Right atrium auricular region (tissue), 2 donors: Measurements from ENCODE around the gene PRRG1. TPM values are rescaled to one million over a fixed set of nuclear protein-coding genes. Genes with fewer than 3 reads are reported as not detected.
A peak's percentile ranks its signal among the peaks of the same experiment; 100 is the strongest.

ENCODE experiments used
- DNase-seq: peaks from one replicate; pipeline ENCODE4 v3.0.0-alpha.2; 2019; ENCODE audit warnings: low spot score
- H3K27ac ChIP-seq, 2 donors: fragments of 200-600 bp; sonication (generic); 1 replicate in 1 of 2; 2 replicates in 1 of 2; pipeline ENCODE4 v1.5.1; 2016 to 2019
- H3K27me3 ChIP-seq, 2 donors: fragments of 200-600 bp; sonication (generic); one replicate each; pipeline versions ENCODE4 v1.5.1 to v1.6.0; 2017 to 2019
- H3K36me3 ChIP-seq: fragments of 200-600 bp; sonication (generic); one replicate; pipeline ENCODE4 v1.5.1; 2016
- H3K4me1 ChIP-seq, 2 donors: fragments of 200-600 bp; sonication (generic); one replicate each; pipeline versions ENCODE4 v1.5.1 to v1.6.0; 2017 to 2019
- H3K4me3 ChIP-seq, 2 donors: fragments of 200-600 bp; sonication (generic); 1 replicate in 1 of 2; 2 replicates in 1 of 2; pipeline ENCODE4 v1.5.1; 2017 to 2019; ENCODE audit warnings: mild to moderate bottlenecking in 1 of 2, moderate library complexity in 1 of 2
- H3K9me3 ChIP-seq, 2 donors: fragments of 200-600 bp; sonication (generic); one replicate each; pipeline ENCODE4 v1.5.1; 2019
- CTCF ChIP-seq, 2 donors: fragments of 200-600 bp; sonication (generic); IDR thresholded peaks; one replicate each; pipeline ENCODE4 v1.5.1; 2019; ENCODE audit warnings: antibody characterized with exemption in 2 of 2
- total RNA-seq, 2 donors: library from RNA; depleted of rRNA; stranded (reverse); fragments of >200 nt; gene quantifications; one replicate each; pipeline ENCODE4 v1.1.0, GENCODE V29; 2016

The PRRG1 gene
- total RNA-seq, 2 donors from 2014 or later: 15.0 to 17.4 TPM

DNA sequence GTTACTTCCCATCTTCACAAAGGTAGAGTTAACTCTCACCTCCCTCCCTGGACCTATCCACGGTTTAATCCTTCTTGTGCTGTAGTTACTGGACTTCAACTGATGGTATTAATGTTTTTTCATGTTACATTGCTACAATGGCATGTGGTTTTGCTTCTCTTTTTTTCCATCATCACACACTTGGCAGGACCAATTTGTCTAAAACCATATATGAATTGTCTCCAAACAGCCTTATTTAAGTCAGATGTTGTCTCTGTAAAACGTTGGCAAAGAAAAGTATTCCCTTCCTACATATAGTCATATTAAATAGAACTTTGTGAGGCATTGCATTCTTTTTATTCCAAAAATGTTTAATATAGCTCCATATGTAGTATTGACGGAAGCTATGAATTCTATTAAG lies 15.5 kb downstream of the PRRG1 start:
- no peak for DNase-seq
- H3K27me3 ChIP-seq: no peaks in the 10 kb centered on the region

GRCh38 chrX:37367946-37368345 lies 18.8 kb downstream of the PRRG1 start:
- Histone ChIP-seq H3K9me3 (no peaks in the 10 kb centered on the region), H3K4me3 (no peak overlapping the region), H3K36me3 (no peaks in the 10 kb centered on the region), H3K27ac (no peak overlapping the region), H3K4me1 (no peaks in the 10 kb centered on the region), H3K27me3 (no peaks in the 10 kb centered on the region)
- no peak for TF ChIP-seq CTCF (IDR thresholded peaks at IDR 0.05)
- no peak for DNase-seq

More for the DNA sequence above, 15.5 kb downstream of the PRRG1 start:
- Histone ChIP-seq H3K27ac (no peak overlapping the region), H3K9me3 (peaks cover 0 to 8% of the 10 kb centered on the region in 2 donors), H3K36me3 (no peaks in the 10 kb centered on the region), H3K4me3 (no peak overlapping the region), H3K4me1 (no peaks in the 10 kb centered on the region)
- TF ChIP-seq CTCF (IDR thresholded peaks at IDR 0.05): no peak

- TF ChIP-seq CTCF (IDR thresholded peaks at IDR 0.05): no peak
- Histone ChIP-seq H3K9me3 (no peaks in the 10 kb centered on the region), H3K27me3 (no peaks in the 10 kb centered on the region), H3K4me1 (no peaks in the 10 kb centered on the region), H3K36me3 (no peaks in the 10 kb centered on the region), H3K4me3 (no peak overlapping the region), H3K27ac (no peak overlapping the region)
- no peak for DNase-seq
Measured at GRCh38 chrX:37370499-37371141, 21.5 kb downstream of the PRRG1 start.

DNA sequence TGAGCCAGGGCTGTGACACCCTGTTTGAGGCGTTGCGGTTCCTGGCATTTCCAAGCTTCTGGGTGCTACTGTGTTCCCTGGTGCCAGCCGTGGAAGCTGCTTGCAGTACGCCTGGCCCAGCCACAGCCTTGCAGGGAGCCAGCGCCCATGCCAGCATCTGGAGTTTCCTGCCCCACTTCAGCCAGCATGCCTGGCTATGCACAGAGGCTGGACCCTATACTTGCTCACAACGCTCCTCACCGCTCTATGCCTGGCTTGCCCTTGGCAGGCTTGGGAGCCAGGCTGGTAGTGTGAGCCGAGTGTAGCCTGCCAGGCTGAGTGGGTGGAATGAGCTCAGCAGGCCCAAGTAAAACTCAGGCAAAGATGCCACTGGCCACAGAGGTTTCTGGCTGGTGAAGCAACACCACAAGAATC lies 22.4 kb downstream of the PRRG1 start:
- Histone ChIP-seq H3K4me1 (no peaks in the 10 kb centered on the region), H3K36me3 (no peaks in the 10 kb centered on the region), H3K4me3 (no peak overlapping the region), H3K27me3 (no peaks in the 10 kb centered on the region), H3K9me3 (no peaks in the 10 kb centered on the region), H3K27ac (peak overlapping the region in 1 of 2 donors; percentile 1)
- no peak for TF ChIP-seq CTCF (IDR thresholded peaks at IDR 0.05)
- no peak for DNase-seq

DNA sequence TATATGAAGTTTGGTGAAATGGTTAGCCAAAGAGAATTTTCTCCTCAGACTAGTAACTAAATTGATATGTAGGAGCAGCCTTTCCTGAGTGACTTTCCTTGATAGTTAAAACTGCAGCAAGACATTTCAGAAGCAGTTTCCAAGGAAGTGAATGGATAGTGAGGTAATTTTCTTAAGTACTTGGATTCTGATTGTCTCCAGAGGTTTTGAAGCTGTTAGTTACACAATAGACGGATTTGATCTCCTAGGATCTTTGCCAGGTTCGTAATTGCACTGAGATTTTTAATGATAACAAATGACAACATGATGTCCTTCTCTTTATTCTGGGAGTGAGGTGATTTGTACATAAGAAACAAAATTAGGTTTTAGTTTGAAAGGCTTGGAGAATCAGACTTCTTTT lies 29.2 kb downstream of the PRRG1 start:
- H3K9me3 ChIP-seq: no peaks in the 10 kb centered on the region
- H3K27ac ChIP-seq: peak overlapping the region in 1 of 2 donors; percentile 4
- no peaks in the 10 kb centered on the region for H3K27me3 ChIP-seq
- DNase-seq: no peak
- peaks cover 0 to 8% of the 10 kb centered on the region in 2 donors for H3K4me1 ChIP-seq
- no peak for TF ChIP-seq CTCF (IDR thresholded peaks at IDR 0.05)
- H3K36me3 ChIP-seq: no peaks in the 10 kb centered on the region
- no peak overlapping the region for H3K4me3 ChIP-seq

- Histone ChIP-seq H3K27ac (no peak overlapping the region), H3K4me1 (peaks cover 0 to 8% of the 10 kb centered on the region in 2 donors), H3K9me3 (no peaks in the 10 kb centered on the region), H3K4me3 (no peak overlapping the region), H3K36me3 (no peaks in the 10 kb centered on the region), H3K27me3 (no peaks in the 10 kb centered on the region)
- DNase-seq: no peak
- no peak for TF ChIP-seq CTCF (IDR thresholded peaks at IDR 0.05)
Measured at GRCh38 chrX:37378830-37379229, 29.7 kb downstream of the PRRG1 start.
